HG03565 (cell line): Measurements from ENCODE around the gene ARHGEF28.

ENCODE experiments used
- ATAC-seq: cut with Tn5 transposase; IDR thresholded peaks from one replicate; pipeline ENCODE4 v1.9.1; 2021; ENCODE audit warnings: mild to moderate bottlenecking, moderate library complexity; ENCODE audit not compliant: unreplicated experiment

ARHGEF28 gene

DNA sequence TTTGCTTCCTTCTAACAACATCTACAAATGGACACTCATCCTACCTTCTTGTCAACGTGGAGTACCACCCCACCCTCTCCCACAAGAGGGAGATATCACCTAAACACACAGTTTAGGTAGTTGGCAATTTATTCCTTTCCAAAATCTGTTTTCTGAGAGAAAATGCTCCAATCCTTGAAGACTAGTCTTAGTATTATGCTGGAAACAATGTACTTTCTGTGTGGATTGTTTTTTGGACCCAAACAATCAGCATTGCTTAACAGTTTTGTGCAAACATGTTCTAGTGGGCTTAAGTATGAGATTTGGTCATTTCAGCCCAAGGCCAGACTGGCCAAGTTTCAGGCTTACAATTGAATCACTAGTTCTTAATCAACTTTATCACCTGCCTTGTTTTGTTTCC lies 359.1 kb downstream of the ARHGEF28 start:
- no peak for ATAC-seq

DNA sequence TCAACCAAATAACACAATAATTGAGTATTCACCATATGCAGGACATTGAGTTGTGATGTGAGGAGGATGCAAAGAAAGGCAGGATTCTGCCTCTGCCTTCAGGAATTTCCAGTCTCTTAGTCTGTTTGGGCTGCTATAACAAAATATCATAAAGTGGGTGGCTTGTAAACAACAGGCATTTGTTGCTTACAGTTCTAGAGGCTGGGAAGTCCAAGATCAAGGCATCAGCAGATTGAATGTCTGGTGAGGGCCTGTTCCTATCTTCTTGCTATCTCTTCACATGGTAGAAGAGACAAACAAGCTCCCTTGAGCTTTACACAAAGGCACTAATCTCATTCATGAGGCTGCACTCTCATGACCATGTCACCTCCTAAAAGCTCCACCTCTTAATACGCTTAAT lies 360.7 kb downstream of the ARHGEF28 start:
- no peak for ATAC-seq

DNA sequence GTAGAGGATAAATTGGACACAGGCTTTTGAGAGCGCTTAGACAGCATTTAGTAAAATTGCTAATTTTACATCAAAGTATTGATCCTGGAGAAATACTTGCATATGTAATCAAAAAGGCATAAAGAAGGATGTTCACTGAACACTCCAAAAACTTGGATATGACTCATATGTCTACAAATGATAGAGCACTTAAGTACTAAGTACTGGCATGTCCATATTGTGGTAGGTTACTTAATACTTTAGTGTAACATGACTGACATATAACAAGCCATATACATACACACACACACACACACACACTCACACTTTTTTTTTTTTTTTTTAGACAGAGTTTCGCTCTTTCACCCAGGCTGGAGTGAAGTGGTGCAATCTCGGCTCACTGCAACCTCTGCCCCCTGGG lies 361.9 kb downstream of the ARHGEF28 start:
- ATAC-seq: no peak

DNA sequence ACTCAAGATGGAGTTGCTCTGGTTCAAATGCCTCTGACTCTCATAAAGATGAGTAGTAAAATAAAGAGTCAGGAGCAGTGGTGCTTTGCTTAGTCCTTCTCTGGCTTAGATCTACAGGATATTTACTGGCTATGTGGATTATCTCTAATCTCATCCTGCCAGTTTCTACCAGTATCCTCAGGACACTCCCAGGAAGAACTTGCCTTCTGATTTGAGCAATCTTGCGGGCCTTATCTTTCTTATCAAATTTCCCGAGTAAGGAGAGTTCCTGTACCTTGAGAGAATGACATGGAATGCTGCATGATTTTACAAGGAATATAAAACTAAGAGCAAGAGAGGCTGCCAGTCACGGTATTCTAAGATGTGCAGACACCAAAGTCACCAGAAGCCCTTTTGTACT lies 364.0 kb downstream of the ARHGEF28 start:
- no peak for ATAC-seq
